ENCODE results near the gene DYNC2H1. TPM values are rescaled to one million over a fixed set of nuclear protein-coding genes. Genes with fewer than 3 reads are reported as not detected.

DYNC2H1 gene
- total RNA-seq, 2 donors from 2014 or later, result 2.1 to 2.8 TPM

- intact Hi-C loops (cut with DNase I), result no loop called here
- Histone ChIP-seq H3K4me1 (no peaks in the 10 kb centered on the region), H3K27ac (no peak overlapping the region), H3K9ac (ENCODE audit: low read depth in 2 of 2, low read length in 2 of 2) (no peak overlapping the region), H3K9me3 (no peaks in the 10 kb centered on the region), H3K27me3 (no peaks in the 10 kb centered on the region), H3K36me3 (no peaks in the 10 kb centered on the region), H3K4me3 (no peak overlapping the region)
- no peak for DNase-seq
- TF ChIP-seq, protein P1, sequence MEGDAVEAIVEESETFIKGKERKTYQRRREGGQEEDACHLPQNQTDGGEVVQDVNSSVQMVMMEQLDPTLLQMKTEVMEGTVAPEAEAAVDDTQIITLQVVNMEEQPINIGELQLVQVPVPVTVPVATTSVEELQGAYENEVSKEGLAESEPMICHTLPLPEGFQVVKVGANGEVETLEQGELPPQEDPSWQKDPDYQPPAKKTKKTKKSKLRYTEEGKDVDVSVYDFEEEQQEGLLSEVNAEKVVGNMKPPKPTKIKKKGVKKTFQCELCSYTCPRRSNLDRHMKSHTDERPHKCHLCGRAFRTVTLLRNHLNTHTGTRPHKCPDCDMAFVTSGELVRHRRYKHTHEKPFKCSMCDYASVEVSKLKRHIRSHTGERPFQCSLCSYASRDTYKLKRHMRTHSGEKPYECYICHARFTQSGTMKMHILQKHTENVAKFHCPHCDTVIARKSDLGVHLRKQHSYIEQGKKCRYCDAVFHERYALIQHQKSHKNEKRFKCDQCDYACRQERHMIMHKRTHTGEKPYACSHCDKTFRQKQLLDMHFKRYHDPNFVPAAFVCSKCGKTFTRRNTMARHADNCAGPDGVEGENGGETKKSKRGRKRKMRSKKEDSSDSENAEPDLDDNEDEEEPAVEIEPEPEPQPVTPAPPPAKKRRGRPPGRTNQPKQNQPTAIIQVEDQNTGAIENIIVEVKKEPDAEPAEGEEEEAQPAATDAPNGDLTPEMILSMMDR (IDR thresholded peaks at IDR 0.05), result no peak
These were observed 269.7 kb downstream of the DYNC2H1 start for GRCh38 chr11:103378931-103379330.

- Histone ChIP-seq H3K9me3 (no peaks in the 10 kb centered on the region), H3K27me3 (no peaks in the 10 kb centered on the region), H3K9ac (ENCODE audit: low read depth in 2 of 2, low read length in 2 of 2) (no peak overlapping the region), H3K4me1 (no peaks in the 10 kb centered on the region), H3K36me3 (no peaks in the 10 kb centered on the region), H3K27ac (no peak overlapping the region), H3K4me3 (no peak overlapping the region)
- intact Hi-C loops (cut with DNase I), result no loop called here
- TF ChIP-seq, protein P1 (IDR thresholded peaks at IDR 0.05), result no peak
- no peak for DNase-seq
These were observed 270.8 kb downstream of the DYNC2H1 start for GRCh38 chr11:103380031-103380430.

DNA sequence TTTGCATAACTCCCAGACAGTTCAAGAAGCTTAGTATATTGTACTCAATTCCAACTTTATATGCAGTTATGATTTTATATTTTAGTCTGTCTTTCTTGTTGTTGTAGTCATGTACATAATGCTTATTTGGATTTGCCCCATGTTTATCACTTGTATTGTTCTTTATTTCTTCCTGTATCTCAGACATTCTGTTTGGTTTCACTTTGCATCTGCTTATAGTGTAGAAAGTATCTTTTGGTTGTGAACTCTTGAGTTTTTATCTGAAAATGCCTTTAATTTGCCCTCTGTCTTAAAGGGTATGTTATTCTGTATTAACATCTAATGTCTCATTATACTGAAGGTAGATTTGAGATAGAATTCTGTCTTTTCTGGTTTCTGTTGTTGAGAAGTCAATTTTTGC, 275.4 kb downstream of the DYNC2H1 start:
- Histone ChIP-seq H3K27me3 (no peaks in the 10 kb centered on the region), H3K36me3 (no peaks in the 10 kb centered on the region), H3K4me3 (no peak overlapping the region), H3K9me3 (no peaks in the 10 kb centered on the region), H3K9ac (ENCODE audit: low read depth in 2 of 2, low read length in 2 of 2) (no peak overlapping the region), H3K4me1 (no peaks in the 10 kb centered on the region), H3K27ac (no peak overlapping the region)
- DNase-seq, result no peak
- TF ChIP-seq, protein P1 (IDR thresholded peaks at IDR 0.05), result no peak
- intact Hi-C loops (cut with DNase I), result no loop called here

- H3K4me1 ChIP-seq, result no peaks in the 10 kb centered on the region
- H3K27me3 ChIP-seq, result no peaks in the 10 kb centered on the region
- TF ChIP-seq, protein P1 (IDR thresholded peaks at IDR 0.05), result no peak
- H3K9me3 ChIP-seq, result no peaks in the 10 kb centered on the region
- H3K4me3 ChIP-seq, result no peak overlapping the region
- H3K27ac ChIP-seq, result no peak overlapping the region
- intact Hi-C loops (cut with DNase I), result no loop called here
- no peak for DNase-seq
- no peak overlapping the region for H3K9ac ChIP-seq (ENCODE audit: low read depth in 2 of 2, low read length in 2 of 2)
- no peaks in the 10 kb centered on the region for H3K36me3 ChIP-seq
These were observed 286.4 kb downstream of the DYNC2H1 start for GRCh38 chr11:103395612-103396011.

DNA sequence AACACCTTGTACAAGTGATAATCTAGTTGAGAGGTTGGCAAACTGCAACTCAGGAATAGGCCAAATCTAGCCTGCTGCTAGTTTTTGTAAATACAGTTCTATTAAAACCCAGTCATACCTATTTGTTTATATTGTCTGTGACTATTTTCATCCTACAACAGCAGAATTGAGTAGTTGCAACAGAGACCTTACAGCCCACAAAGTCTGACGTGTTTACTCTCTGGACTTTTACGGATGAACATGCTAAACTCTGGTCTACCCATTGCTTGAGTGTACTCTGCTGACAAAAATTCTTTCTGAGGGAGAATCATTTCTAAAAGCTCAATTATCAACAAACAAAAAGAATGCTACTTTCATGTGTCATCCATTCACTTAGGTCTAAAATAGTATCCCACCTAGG, 287.0 kb downstream of the DYNC2H1 start:
- intact Hi-C loops (cut with DNase I), result no loop called here
- H3K9ac ChIP-seq (ENCODE audit: low read depth in 2 of 2, low read length in 2 of 2), result no peak overlapping the region
- H3K4me3 ChIP-seq, result no peak overlapping the region
- TF ChIP-seq, protein P1 (IDR thresholded peaks at IDR 0.05), result no peak
- H3K27ac ChIP-seq, result no peak overlapping the region
- H3K9me3 ChIP-seq, result no peaks in the 10 kb centered on the region
- H3K36me3 ChIP-seq, result no peaks in the 10 kb centered on the region
- H3K27me3 ChIP-seq, result no peaks in the 10 kb centered on the region
- H3K4me1 ChIP-seq, result no peaks in the 10 kb centered on the region
- no peak for DNase-seq

DNA sequence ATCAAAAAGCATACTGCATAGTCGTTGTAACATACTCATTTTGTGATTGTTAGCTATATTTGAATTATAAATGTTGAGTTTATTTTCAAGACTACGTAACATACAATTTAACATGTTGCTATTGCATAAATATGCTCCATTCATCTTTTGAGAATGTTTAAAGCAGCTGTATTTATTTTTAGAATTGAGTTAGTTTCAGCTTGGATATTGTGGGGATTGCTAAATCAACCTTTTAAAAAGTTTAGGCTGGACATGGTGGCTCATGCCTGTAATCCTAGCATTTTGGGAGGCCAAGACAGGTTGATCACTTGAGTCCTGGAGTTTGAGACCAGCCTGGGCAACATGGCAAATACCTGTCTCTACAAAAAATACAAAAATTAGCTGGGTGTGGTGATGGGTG, 288.1 kb downstream of the DYNC2H1 start:
- TF ChIP-seq, protein P1 (IDR thresholded peaks at IDR 0.05), result no peak
- no peaks in the 10 kb centered on the region for H3K9me3 ChIP-seq
- H3K4me3 ChIP-seq, result no peak overlapping the region
- no peak overlapping the region for H3K9ac ChIP-seq (ENCODE audit: low read depth in 2 of 2, low read length in 2 of 2)
- H3K27ac ChIP-seq, result no peak overlapping the region
- intact Hi-C loops (cut with DNase I), result no loop called here
- no peak for DNase-seq
- H3K27me3 ChIP-seq, result no peaks in the 10 kb centered on the region
- no peaks in the 10 kb centered on the region for H3K36me3 ChIP-seq
- H3K4me1 ChIP-seq, result no peaks in the 10 kb centered on the region
